Body of pancreas (tissue), 4 donors: ENCODE results near the gene FLRT2. TPM values are rescaled to one million over a fixed set of nuclear protein-coding genes. Genes with fewer than 3 reads are reported as not detected.

Source experiments
- ATAC-seq: fragments of 150-250 bp; one replicate; pipeline ENCODE4 v1.9.1; 2016
- DNase-seq, 4 donors: peaks; one replicate each; pipeline ENCODE4 v3.0.0-alpha.2; 2019
- H3K27ac ChIP-seq, 4 donors: fragments of 200-600 bp; sonication (generic); 1 replicate in 3 of 4; 2 replicates in 1 of 4; pipeline versions ENCODE4 v1.5.1 to v1.6.1; 2016 to 2019; ENCODE audit warnings: mild to moderate bottlenecking in 1 of 4, mixed read lengths in 1 of 4, moderate library complexity in 1 of 4
- H3K27me3 ChIP-seq, 2 donors: fragments of 200-600 bp; sonication (generic); one replicate each; pipeline ENCODE4 v1.6.0; 2016; ENCODE audit warnings: mild to moderate bottlenecking in 1 of 2
- H3K36me3 ChIP-seq, 2 donors: fragments of 200-600 bp; sonication (generic); replicated peaks in 1 of 2; 2 replicates each; pipeline ENCODE4 v1.5.1; 2016; ENCODE audit warnings: low read depth in 2 of 2; ENCODE audit not compliant: insufficient read depth in 1 of 2
- H3K4me1 ChIP-seq: fragments of 200-600 bp; sonication (generic); one replicate; pipeline ENCODE4 v1.6.0; 2016
- H3K4me3 ChIP-seq, 2 donors: fragments of 200-600 bp; sonication (generic); 1 replicate in 1 of 2; 2 replicates in 1 of 2; pipeline ENCODE4 v1.5.1; 2016 to 2019
- H3K9me3 ChIP-seq, 3 donors: fragments of 200-600 bp; sonication (generic); 1 replicate in 2 of 3; 2 replicates in 1 of 3; pipeline ENCODE4 v1.5.1; 2016
- POLR2A ChIP-seq, 3 donors: fragments of 450-650 bp; IDR thresholded peaks; one replicate each; pipeline ENCODE4 v1.6.1; 2016; ENCODE audit warnings: antibody characterized with exemption in 3 of 3, mild to moderate bottlenecking in 2 of 3
- WGBS, 2 donors: methylation state at CpG; one replicate each; pipeline ENCODE4 v1.1.5; 2017; 5-methylcytosine and 5-hydroxymethylcytosine counted together
- intact Hi-C: fragments of 100-400 bp; cut with DNase I; formaldehyde crosslinking; loops from one replicate; pipeline ENCODE4 v1.15.1; 2023
- total RNA-seq, 2 donors: library from RNA; depleted of rRNA; stranded (reverse); fragments of >200 nt; gene quantifications; one replicate each; pipeline ENCODE4 v1.1.0, GENCODE V29; 2016
- TF ChIP-seq, protein P1 (sequence below), 7 experiments: fragments of 450-650 bp in 4 of 7; fragments of 200-600 bp in 3 of 7; sonication (generic) in 3 of 7; IDR thresholded peaks; one replicate each; pipeline ENCODE4 v1.5.1; 2016 to 2019; ENCODE audit warnings: antibody characterized with exemption in 7 of 7

Gene FLRT2
- total RNA-seq, 2 donors from 2014 or later, result 37.6 to 114 TPM

DNA sequence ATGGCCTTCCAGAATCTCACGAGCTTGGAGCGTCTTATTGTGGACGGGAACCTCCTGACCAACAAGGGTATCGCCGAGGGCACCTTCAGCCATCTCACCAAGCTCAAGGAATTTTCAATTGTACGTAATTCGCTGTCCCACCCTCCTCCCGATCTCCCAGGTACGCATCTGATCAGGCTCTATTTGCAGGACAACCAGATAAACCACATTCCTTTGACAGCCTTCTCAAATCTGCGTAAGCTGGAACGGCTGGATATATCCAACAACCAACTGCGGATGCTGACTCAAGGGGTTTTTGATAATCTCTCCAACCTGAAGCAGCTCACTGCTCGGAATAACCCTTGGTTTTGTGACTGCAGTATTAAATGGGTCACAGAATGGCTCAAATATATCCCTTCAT, 92.2 kb downstream of the FLRT2 start:
- DNase-seq (no peak), ATAC-seq (no peak)
- intact Hi-C loops, result no loop called here
- Histone ChIP-seq H3K4me1 (no peaks in the 10 kb centered on the region), H3K4me3 (no peak overlapping the region), H3K36me3 (peaks cover 27 to 30% of the 10 kb centered on the region in 2 donors), H3K27ac (no peak overlapping the region), H3K9me3 (no peaks in the 10 kb centered on the region), H3K27me3 (no peaks in the 10 kb centered on the region)
- whole genome bisulfite sequencing, 2 donors, result 83 to 88% methylated on average over 13 of the region's 13 CpGs
- TF ChIP-seq, protein P1, sequence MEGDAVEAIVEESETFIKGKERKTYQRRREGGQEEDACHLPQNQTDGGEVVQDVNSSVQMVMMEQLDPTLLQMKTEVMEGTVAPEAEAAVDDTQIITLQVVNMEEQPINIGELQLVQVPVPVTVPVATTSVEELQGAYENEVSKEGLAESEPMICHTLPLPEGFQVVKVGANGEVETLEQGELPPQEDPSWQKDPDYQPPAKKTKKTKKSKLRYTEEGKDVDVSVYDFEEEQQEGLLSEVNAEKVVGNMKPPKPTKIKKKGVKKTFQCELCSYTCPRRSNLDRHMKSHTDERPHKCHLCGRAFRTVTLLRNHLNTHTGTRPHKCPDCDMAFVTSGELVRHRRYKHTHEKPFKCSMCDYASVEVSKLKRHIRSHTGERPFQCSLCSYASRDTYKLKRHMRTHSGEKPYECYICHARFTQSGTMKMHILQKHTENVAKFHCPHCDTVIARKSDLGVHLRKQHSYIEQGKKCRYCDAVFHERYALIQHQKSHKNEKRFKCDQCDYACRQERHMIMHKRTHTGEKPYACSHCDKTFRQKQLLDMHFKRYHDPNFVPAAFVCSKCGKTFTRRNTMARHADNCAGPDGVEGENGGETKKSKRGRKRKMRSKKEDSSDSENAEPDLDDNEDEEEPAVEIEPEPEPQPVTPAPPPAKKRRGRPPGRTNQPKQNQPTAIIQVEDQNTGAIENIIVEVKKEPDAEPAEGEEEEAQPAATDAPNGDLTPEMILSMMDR (IDR thresholded peaks at IDR 0.05), result no peak
- no peak for TF ChIP-seq POLR2A (IDR thresholded peaks at IDR 0.05)

DNA sequence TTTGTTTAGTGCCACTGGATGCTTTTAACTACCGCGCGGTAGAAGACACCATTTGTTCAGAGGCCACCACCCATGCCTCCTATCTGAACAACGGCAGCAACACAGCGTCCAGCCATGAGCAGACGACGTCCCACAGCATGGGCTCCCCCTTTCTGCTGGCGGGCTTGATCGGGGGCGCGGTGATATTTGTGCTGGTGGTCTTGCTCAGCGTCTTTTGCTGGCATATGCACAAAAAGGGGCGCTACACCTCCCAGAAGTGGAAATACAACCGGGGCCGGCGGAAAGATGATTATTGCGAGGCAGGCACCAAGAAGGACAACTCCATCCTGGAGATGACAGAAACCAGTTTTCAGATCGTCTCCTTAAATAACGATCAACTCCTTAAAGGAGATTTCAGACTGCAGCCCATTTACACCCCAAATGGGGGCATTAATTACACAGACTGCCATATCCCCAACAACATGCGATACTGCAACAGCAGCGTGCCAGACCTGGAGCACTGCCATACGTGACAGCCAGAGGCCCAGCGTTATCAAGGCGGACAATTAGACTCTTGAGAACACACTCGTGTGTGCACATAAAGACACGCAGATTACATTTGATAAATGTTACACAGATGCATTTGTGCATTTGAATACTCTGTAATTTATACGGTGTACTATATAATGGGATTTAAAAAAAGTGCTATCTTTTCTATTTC, 93.2 kb downstream of the FLRT2 start:
- 92 to 93% methylated on average over 27 of the region's 27 CpGs for WGBS, 2 donors
- no peaks in the 10 kb centered on the region for H3K4me1 ChIP-seq
- H3K27me3 ChIP-seq, result no peaks in the 10 kb centered on the region
- no peak for ATAC-seq
- H3K27ac ChIP-seq, result no peak overlapping the region
- no peak for DNase-seq
- H3K4me3 ChIP-seq, result no peak overlapping the region
- TF ChIP-seq, protein P1 (IDR thresholded peaks at IDR 0.05), result no peak
- TF ChIP-seq POLR2A (IDR thresholded peaks at IDR 0.05), result no peak
- H3K36me3 ChIP-seq, result peaks cover 27 to 30% of the 10 kb centered on the region in 2 donors
- intact Hi-C loops, result no loop called here
- H3K9me3 ChIP-seq, result no peaks in the 10 kb centered on the region

DNA sequence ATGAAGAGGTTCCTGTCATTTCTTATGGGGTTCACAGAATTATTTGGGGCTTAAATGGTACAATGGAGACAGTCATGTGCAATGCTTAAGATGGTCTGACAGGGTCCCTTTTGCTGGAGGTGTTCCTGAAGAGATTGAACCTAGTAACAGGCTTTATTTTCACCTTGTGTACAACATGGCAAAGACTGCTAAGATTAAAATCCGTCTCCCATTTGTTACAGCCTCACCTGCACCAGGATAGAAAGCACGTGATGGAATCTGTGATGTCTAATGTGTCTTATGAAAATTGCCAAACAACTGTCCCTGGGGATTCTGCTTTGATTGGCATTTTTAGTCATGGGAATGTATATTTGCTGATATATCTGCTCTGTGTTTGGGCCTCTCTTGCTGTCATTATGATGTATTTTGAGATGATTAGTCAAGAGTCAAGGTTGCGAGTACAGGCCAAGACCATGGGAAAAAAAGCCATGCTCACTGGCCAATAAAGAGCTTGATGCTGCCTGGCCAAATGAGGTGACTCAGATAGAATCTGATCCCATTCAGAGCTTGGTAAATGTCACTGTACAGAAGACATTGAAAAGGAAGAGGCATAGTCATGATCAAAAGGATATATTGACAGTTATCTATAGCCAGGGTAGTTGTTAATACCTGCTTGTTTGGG, 96.1 kb downstream of the FLRT2 start:
- H3K4me3 ChIP-seq, result no peak overlapping the region
- H3K27ac ChIP-seq, result no peak overlapping the region
- intact Hi-C loops, result no loop called here
- H3K9me3 ChIP-seq, result no peaks in the 10 kb centered on the region
- H3K36me3 ChIP-seq, result peaks cover 20% of the 10 kb centered on the region in 2 donors
- WGBS, 2 donors, result 82 to 89% methylated on average over 3 of the region's 3 CpGs
- H3K4me1 ChIP-seq, result no peaks in the 10 kb centered on the region
- DNase-seq, result no peak
- no peak for ATAC-seq
- no peaks in the 10 kb centered on the region for H3K27me3 ChIP-seq
- TF ChIP-seq, protein P1 (IDR thresholded peaks at IDR 0.05), result no peak
- TF ChIP-seq POLR2A (IDR thresholded peaks at IDR 0.05), result no peak

DNA sequence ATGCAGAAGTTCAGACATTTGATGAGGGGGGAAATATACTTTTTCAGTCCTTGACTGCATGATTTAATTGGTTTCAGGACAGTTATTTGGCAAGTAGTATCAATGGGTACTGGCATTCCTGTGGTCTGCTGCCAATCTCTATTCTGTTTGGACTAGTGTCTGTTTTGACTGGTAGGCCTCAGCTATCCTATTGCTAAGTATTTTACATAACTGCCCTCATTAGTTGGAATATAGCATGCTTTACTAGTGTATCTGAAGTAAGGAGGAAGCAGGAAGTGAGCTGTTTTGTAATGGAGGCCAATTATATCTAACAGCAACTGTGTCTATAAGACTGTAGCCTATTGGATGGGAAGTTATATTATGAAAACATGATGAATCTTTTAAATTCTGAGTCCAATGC, 104.3 kb downstream of the FLRT2 start:
- peak; percentile 23 for ATAC-seq
- H3K9me3 ChIP-seq, result no peaks in the 10 kb centered on the region
- H3K4me1 ChIP-seq, result peaks cover 10% of the 10 kb centered on the region
- H3K36me3 ChIP-seq, result no peaks in the 10 kb centered on the region
- no peak overlapping the region for H3K27ac ChIP-seq
- no peak overlapping the region for H3K4me3 ChIP-seq
- no peak for DNase-seq
- TF ChIP-seq POLR2A (IDR thresholded peaks at IDR 0.05), result no peak
- TF ChIP-seq, protein P1 (IDR thresholded peaks at IDR 0.05), result no peak
- no peaks in the 10 kb centered on the region for H3K27me3 ChIP-seq
- intact Hi-C loops, result no loop called here

DNA sequence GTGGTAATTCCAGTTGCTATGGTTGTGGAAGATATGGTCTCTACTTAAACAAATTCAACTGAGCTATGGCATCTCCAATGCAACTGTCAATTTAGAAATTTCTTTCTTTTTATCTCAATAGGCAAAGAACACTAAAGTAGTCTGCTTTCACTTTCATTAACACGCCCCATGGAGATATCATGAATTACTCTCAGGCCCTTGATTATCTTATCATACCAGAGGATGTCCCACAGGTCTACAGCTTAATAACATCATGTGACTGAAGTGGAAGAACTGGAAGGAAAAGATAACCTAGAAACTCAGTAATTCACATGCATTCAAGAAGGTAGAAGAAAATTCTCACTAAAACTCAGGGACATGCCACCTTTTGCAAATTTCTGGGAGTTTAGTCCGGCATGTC, 114.3 kb downstream of the FLRT2 start:
- H3K36me3 ChIP-seq, result no peaks in the 10 kb centered on the region
- H3K9me3 ChIP-seq, result no peaks in the 10 kb centered on the region
- no peak overlapping the region for H3K27ac ChIP-seq
- H3K27me3 ChIP-seq, result no peaks in the 10 kb centered on the region
- no peaks in the 10 kb centered on the region for H3K4me1 ChIP-seq
- intact Hi-C loops, result no loop called here
- WGBS, 2 donors, result 79 to 80% methylated on average over 2 of the region's 2 CpGs
- ATAC-seq, result no peak
- H3K4me3 ChIP-seq, result no peak overlapping the region
- TF ChIP-seq, protein P1 (IDR thresholded peaks at IDR 0.05), result no peak
- no peak for TF ChIP-seq POLR2A (IDR thresholded peaks at IDR 0.05)
- DNase-seq, result no peak
